Aortic smooth muscle cell (primary cell): Measurements from ENCODE around the gene PPA1. TPM values are rescaled to one million over a fixed set of nuclear protein-coding genes. Genes with fewer than 3 reads are reported as not detected.

Experiments used
- total RNA-seq: library from RNA; depleted of rRNA; stranded (reverse); fragments of >200 nt; gene quantifications from 2 replicates; pipeline ENCODE4 v1.2.3, GENCODE V29; 2014

The PPA1 gene
- total RNA-seq: 207 and 223 TPM in 2 replicates

DNA sequence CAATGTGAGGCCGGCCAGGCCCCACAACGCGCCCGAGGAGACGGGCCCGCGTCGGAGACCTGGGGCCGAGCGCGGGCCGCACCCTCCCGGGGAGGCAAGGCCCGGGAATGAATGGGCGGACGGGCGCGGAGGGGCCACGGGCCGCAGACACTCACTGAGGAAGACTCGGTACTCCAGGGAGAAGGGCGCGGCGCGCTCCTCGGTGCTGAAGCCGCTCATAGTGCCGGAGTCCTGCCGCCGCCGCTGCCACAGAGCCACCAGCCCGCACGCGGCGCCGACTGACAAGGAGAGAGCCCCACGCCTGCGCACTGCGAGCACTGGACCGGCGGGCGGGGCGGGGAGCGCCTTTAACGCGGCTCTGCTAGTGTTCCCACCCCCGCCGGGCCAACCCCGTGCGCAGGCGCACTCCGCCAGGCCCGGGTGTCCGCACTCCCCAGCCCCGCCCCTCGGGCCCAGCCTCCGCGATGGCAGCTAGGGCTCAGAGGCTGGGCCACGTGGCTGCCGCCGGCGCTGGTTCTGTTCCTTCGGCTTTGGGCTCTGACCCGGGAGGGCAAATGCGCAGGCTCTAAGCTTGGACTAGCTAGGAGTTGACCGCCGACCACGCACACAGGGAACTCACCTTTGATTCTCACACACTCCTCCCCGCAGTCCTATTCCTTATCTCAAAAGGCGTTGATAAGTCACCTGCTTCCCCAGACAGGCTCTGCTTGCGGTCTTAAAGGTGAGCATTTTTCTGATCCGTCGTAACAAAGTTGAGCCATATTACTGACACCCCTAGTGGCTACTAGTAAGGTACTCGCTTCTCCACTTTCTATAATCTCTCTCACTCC, at the start of gene PPA1:
PPA1 (minus strand) TSS at position 321 of the 830 bp plus-strand sequence; CDS start at position 219, 102 bp downstream.

Other genes with a start within 250 kb of the PPA1 start
- gene MACROH2A2, start 180.6 kb downstream of the PPA1 start, total RNA-seq: 7.3 and 7.9 TPM in 2 replicates
- 8.9 and 9.2 TPM in 2 replicates for gene AIFM2, start 100.6 kb downstream of the PPA1 start, total RNA-seq
- 5.8 and 7.4 TPM in 2 replicates for gene TYSND1, start 86.7 kb downstream of the PPA1 start, total RNA-seq
- gene SAR1A, start 62.9 kb downstream of the PPA1 start, total RNA-seq: 241 and 292 TPM in 2 replicates
- under 0.01 TPM in 1 of 2 replicates, not detected in the other for gene NPFFR1, start 50.6 kb upstream of the PPA1 start, total RNA-seq
- gene LRRC20, start 149.2 kb upstream of the PPA1 start, total RNA-seq: 6.0 and 8.1 TPM in 2 replicates
- 27.1 and 33.4 TPM in 2 replicates for gene EIF4EBP2, start 170.7 kb upstream of the PPA1 start, total RNA-seq
- not detected in 2 replicates for gene NODAL, start 208.3 kb upstream of the PPA1 start, total RNA-seq
- gene PALD1, start 245.3 kb upstream of the PPA1 start, total RNA-seq: 11.5 and 11.6 TPM in 2 replicates